NCI-H2171 (cell line): ENCODE results near the gene TMEM132D.

Source experiments
- DNase-seq: peaks from one replicate; lab custom pipeline; 2025; lab: John Stamatoyannopoulos, UW

Gene TMEM132D

GRCh38 chr12:129659961-129660622 lies 243.7 kb downstream of the TMEM132D start:
- no peak for DNase-seq

- no peak for DNase-seq
Observed at GRCh38 chr12:129657179-129657578, 246.6 kb downstream of the TMEM132D start.

GRCh38 chr12:129651951-129652350 lies 251.9 kb downstream of the TMEM132D start:
- DNase-seq: no peak

GRCh38 chr12:129641926-129642325 lies 261.9 kb downstream of the TMEM132D start:
- DNase-seq: no peak

GRCh38 chr12:129635021-129635685 lies 268.7 kb downstream of the TMEM132D start:
- DNase-seq: no peak

- DNase-seq: no peak
Observed at GRCh38 chr12:129631316-129631715, 272.5 kb downstream of the TMEM132D start.

- no peak for DNase-seq
Observed at GRCh38 chr12:129629901-129630300, 273.9 kb downstream of the TMEM132D start.

GRCh38 chr12:129622566-129622965 lies 281.3 kb downstream of the TMEM132D start:
- no peak for DNase-seq

GRCh38 chr12:129619271-129619670 lies 284.6 kb downstream of the TMEM132D start:
- DNase-seq: no peak

GRCh38 chr12:129617849-129618248 lies 286.0 kb downstream of the TMEM132D start:
- no peak for DNase-seq

- DNase-seq: no peak
Observed at GRCh38 chr12:129615001-129615400, 288.8 kb downstream of the TMEM132D start.

- DNase-seq: no peak
Observed at GRCh38 chr12:129614221-129614885, 289.5 kb downstream of the TMEM132D start.

GRCh38 chr12:129613314-129613713 lies 290.5 kb downstream of the TMEM132D start:
- DNase-seq: no peak

- no peak for DNase-seq
Observed at GRCh38 chr12:129610601-129611120, 293.2 kb downstream of the TMEM132D start.

- DNase-seq: no peak
Observed at GRCh38 chr12:129607756-129608155, 296.1 kb downstream of the TMEM132D start.

- DNase-seq: no peak
Observed at GRCh38 chr12:129607301-129607700, 296.5 kb downstream of the TMEM132D start.

- no peak for DNase-seq
Observed at GRCh38 chr12:129606239-129606638, 297.6 kb downstream of the TMEM132D start.

- no peak for DNase-seq
Observed at GRCh38 chr12:129605666-129606065, 298.2 kb downstream of the TMEM132D start.

- DNase-seq: no peak
Observed at GRCh38 chr12:129604506-129604905, 299.3 kb downstream of the TMEM132D start.

GRCh38 chr12:129599406-129599805 lies 304.4 kb downstream of the TMEM132D start:
- no peak for DNase-seq

- DNase-seq: no peak
Observed at GRCh38 chr12:129594098-129594497, 309.7 kb downstream of the TMEM132D start.

- no peak for DNase-seq
Observed at GRCh38 chr12:129592449-129592848, 311.4 kb downstream of the TMEM132D start.

- DNase-seq: no peak
Observed at GRCh38 chr12:129589503-129589902, 314.3 kb downstream of the TMEM132D start.
